ENCODE data around the gene CREB3L4. TPM values are rescaled to one million over a fixed set of nuclear protein-coding genes. Genes with fewer than 3 reads are reported as not detected.
A peak's percentile ranks its signal among the peaks of the same experiment; 100 is the strongest.

The CREB3L4 gene
- total and polyA plus RNA-seq, 2 of the 13 experiments (the other 11 are each of a cell fraction or from before 2014, with no cell fraction given): 9.9 to 18.7 TPM

GRCh38 chr1:153990468-153991150 is 22.9 kb downstream of the CREB3L4 start, which contains the start of gene RPS27 (continued):
- TF ChIP-seq PRDM10 (CRISPR knock-in tag; IDR thresholded peaks at IDR 0.05; ENCODE audit: low read depth) (peak; percentile 95), ZNF282 (IDR thresholded peaks at IDR 0.05; ENCODE audit: partially characterized antibody) (no peak), REPIN1 (CRISPR knock-in tag; IDR thresholded peaks at IDR 0.05; ENCODE audit: borderline replicate concordance, low read depth) (peak; percentile 84; the same call in 1 of the 2 replicates), SUZ12 (IDR thresholded peaks at IDR 0.05; ENCODE audit: low read depth, low read length) (no peak), SP1 (IDR thresholded peaks at IDR 0.05) (no peak), SP1 (CRISPR knock-in tag; IDR thresholded peaks at IDR 0.05) (peak; percentile 63), ZFP1 (CRISPR knock-in tag; IDR thresholded peaks at IDR 0.05) (peak; percentile 63; the same call in 1 of the 2 replicates), AKAP8 (CRISPR knock-in tag; IDR thresholded peaks at IDR 0.05) (0 out of 2 replicates have a peak, but pooled peaks have one; percentile 52), FOXA3 (CRISPR knock-in tag; IDR thresholded peaks at IDR 0.05) (peak; percentile 77), RORA (CRISPR knock-in tag; IDR thresholded peaks at IDR 0.05) (no peak), ZNF256 (CRISPR knock-in tag; conservative IDR thresholded peaks at IDR 0.05) (peak; percentile 75; the same call in 1 of the 2 replicates), ZNF124 (CRISPR knock-in tag; IDR thresholded peaks at IDR 0.05) (0 out of 2 replicates have a peak, but pooled peaks have one; percentile 56), ZNF678 (CRISPR knock-in tag; IDR thresholded peaks at IDR 0.05) (peak; percentile 93; the same call in 1 of the 2 replicates), ZBTB42 (CRISPR knock-in tag; IDR thresholded peaks at IDR 0.05) (no peak), SMAD3 (CRISPR knock-in tag; IDR thresholded peaks at IDR 0.05) (peak; percentile 94), SALL1 (CRISPR knock-in tag; IDR thresholded peaks at IDR 0.05) (peak; percentile 86), CEBPZ (IDR thresholded peaks at IDR 0.05; ENCODE audit: low read length) (no peak), CSRNP2 (CRISPR knock-in tag; conservative IDR thresholded peaks at IDR 0.05; ENCODE audit: low read depth) (no peak), NR2F2 (IDR thresholded peaks at IDR 0.05; ENCODE audit: borderline replicate concordance, low read depth) (peak; percentile 27; the same call in 1 of the 2 replicates), TFE3 (CRISPR knock-in tag; IDR thresholded peaks at IDR 0.05) (peak; percentile 84)

Data from HepG2 (cell line).